ENCODE results near the gene EXPH5.
"Not testable (repeated sequence)": the region's sequence is repeated elsewhere in the genome, so short reads cannot be mapped to it uniquely, and the experiment has no call there.

DNA sequence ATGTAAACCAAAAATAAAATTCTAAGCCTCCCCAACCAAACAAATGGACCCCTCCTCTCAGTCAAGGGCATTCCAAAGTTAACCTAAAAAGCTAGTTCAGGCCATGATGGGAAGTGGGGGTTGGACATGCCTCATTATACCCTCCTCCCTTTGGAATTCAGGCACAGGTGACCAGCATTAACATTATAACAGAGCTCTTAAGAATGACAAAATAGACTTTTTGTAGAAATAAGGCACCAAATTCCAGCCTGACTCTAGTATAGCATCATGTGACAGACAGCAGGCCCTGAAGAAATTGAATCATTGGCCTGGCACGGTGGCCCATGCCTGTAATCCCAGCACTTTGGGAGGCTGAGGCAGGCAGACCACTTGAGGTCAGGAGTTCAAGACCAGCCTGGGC, 48.2 kb upstream of the EXPH5 start:
- not testable (repeated sequence) for TF ChIP-seq CTCF (IDR thresholded peaks at IDR 0.05); EZH2 (IDR thresholded peaks at IDR 0.05; ENCODE audit: borderline replicate concordance, insufficient read depth, low read depth, low read length, poor library complexity, severe bottlenecking)
